ENCODE results near the gene RANGAP1.
"Not testable (repeated sequence)": the region's sequence is repeated elsewhere in the genome, so short reads cannot be mapped to it uniquely, and the experiment has no call there.

The RANGAP1 gene

GRCh38 chr22:41296826-41297667 is 11.1 kb upstream of the RANGAP1 start:
- no peak for DNase-seq

- not testable (repeated sequence) for DNase-seq
These were observed 8.8 kb upstream of the RANGAP1 start for GRCh38 chr22:41294816-41295215.

- DNase-seq = no peak
These were observed 4.6 kb upstream of the RANGAP1 start for GRCh38 chr22:41290262-41291221.

GRCh38 chr22:41289671-41290070 is 3.7 kb upstream of the RANGAP1 start:
- no peak for DNase-seq

GRCh38 chr22:41288245-41288946 is 2.4 kb upstream of the RANGAP1 start:
- DNase-seq = no peak

- DNase-seq = peak; percentile 41 to 55
These were observed 678 bp upstream of the RANGAP1 start for GRCh38 chr22:41286639-41287091.

GRCh38 chr22:41285441-41285819 is 557 bp downstream of the RANGAP1 start:
- peak; percentile 89 to 92 for DNase-seq

- DNase-seq = no peak
These were observed 1.5 kb downstream of the RANGAP1 start for GRCh38 chr22:41284465-41284864.

- no peak for DNase-seq
These were observed 5.1 kb downstream of the RANGAP1 start for GRCh38 chr22:41280854-41281253.

GRCh38 chr22:41280065-41280464 is 5.9 kb downstream of the RANGAP1 start:
- DNase-seq = no peak

- DNase-seq = no peak
These were observed 11.1 kb downstream of the RANGAP1 start for GRCh38 chr22:41274856-41275255.

- DNase-seq = no peak
These were observed 12.9 kb downstream of the RANGAP1 start for GRCh38 chr22:41273128-41273527.

- DNase-seq = no peak
These were observed 14.2 kb downstream of the RANGAP1 start for GRCh38 chr22:41271787-41272186.

- DNase-seq = no peak
These were observed 18.0 kb downstream of the RANGAP1 start for GRCh38 chr22:41267958-41268357.

- no peak for DNase-seq
These were observed 21.5 kb downstream of the RANGAP1 start for GRCh38 chr22:41264408-41264941.

GRCh38 chr22:41263704-41264103 is 22.3 kb downstream of the RANGAP1 start:
- no peak for DNase-seq

GRCh38 chr22:41262250-41262765 is 23.7 kb downstream of the RANGAP1 start:
- no peak for DNase-seq

GRCh38 chr22:41261541-41262249 is 24.3 kb downstream of the RANGAP1 start:
- no peak for DNase-seq

GRCh38 chr22:41260871-41261270 is 25.1 kb downstream of the RANGAP1 start:
- DNase-seq = no peak

- DNase-seq = not testable (repeated sequence)
These were observed 26.2 kb downstream of the RANGAP1 start for GRCh38 chr22:41259756-41260155.

GRCh38 chr22:41257696-41258095 is 28.3 kb downstream of the RANGAP1 start:
- DNase-seq = no peak

All from activated CD4-positive, alpha-beta T cell treated with anti-CD3 and anti-CD28 coated beads, Interleukin-2, amount 50 U/mL, for 48 hours (primary cell).